ENCODE measurements around the gene NTNG1. TPM values are rescaled to one million over a fixed set of nuclear protein-coding genes. Genes with fewer than 3 reads are reported as not detected.

The NTNG1 gene
- total and polyA plus RNA-seq, 10 of the 15 experiments (the other 5 are each of a cell fraction or from before 2014, with no cell fraction given): 0.18 to 2.3 (median 1.1) TPM; not detected in 1

GRCh38 chr1:107523736-107524135 lies 382.9 kb downstream of the NTNG1 start:
- DNase-seq (ENCODE audit: low read depth, low spot score): no peak
- no peak overlapping the region for H3K27ac ChIP-seq (ENCODE audit: control insufficient read depth, insufficient read depth)
- H4K20me1 ChIP-seq (ENCODE audit: control insufficient read depth, insufficient read depth): no peaks in the 10 kb centered on the region
- H3K27me3 ChIP-seq (replicated peaks in 1 of 2; ENCODE audit: control insufficient read depth in 2 of 2, insufficient read depth in 2 of 2, low read length in 1 of 2): no peaks in the 10 kb centered on the region; a peak in 1 of 4 replicates
- TF ChIP-seq FOS (IDR thresholded peaks at IDR 0.05; ENCODE audit: borderline replicate concordance, extremely low read depth, insufficient read length) (no peak), ZNF207 (IDR thresholded peaks at IDR 0.05; ENCODE audit: borderline replicate concordance) (no peak), ZNF217 (IDR thresholded peaks at IDR 0.05) (no peak), SRF (IDR thresholded peaks at IDR 0.05; ENCODE audit: low read depth in 2 of 2, low read length in 2 of 2) (no peak), ETV6 (conservative IDR thresholded peaks at IDR 0.05 in 1 of 2, IDR thresholded peaks at IDR 0.05 in 1 of 2; ENCODE audit: borderline replicate concordance in 1 of 2, low read depth in 1 of 2) (no peak), ZBTB40 (IDR thresholded peaks at IDR 0.05; ENCODE audit: borderline replicate concordance) (no peak), ATF7 (IDR thresholded peaks at IDR 0.05; ENCODE audit: low read depth) (no peak), JUND (IDR thresholded peaks at IDR 0.05; ENCODE audit: low read depth, low read length) (no peak), ZBTB33 (IDR thresholded peaks at IDR 0.05) (no peak), POU2F2 (IDR thresholded peaks at IDR 0.05; ENCODE audit: borderline replicate concordance, low read depth, low read length) (no peak), SMC3 (IDR thresholded peaks at IDR 0.05; ENCODE audit: borderline replicate concordance, low read length) (no peak), POLR2AphosphoS2 (IDR thresholded peaks at IDR 0.05; ENCODE audit: low read depth, low read length) (no peak), HDAC2 (IDR thresholded peaks at IDR 0.05) (no peak), MTA3 (IDR thresholded peaks at IDR 0.05; ENCODE audit: borderline replicate concordance, low read length) (no peak)
- ATAC-seq: no peak
- SMC1A ChIA-PET (ENCODE audit: uncharacterized antibody, unreplicated experiment): interaction anchor here (1.1 to 1.7 kb wide), 2 partner anchors 93 to 338 kb away, joined by 3 to 9 read pairs; no protein-coding TSS in a partner anchor
- no peaks in the 10 kb centered on the region for H3K4me1 ChIP-seq (ENCODE audit: control insufficient read depth, insufficient read depth, low read length)
- POLR2A ChIA-PET: no interaction called here
- no TSS peak for BruUV-seq (replicated peaks)
- no peak overlapping the region for H3K9ac ChIP-seq (ENCODE audit: control insufficient read depth, insufficient read depth, low read length)
- H3K4me2 ChIP-seq (ENCODE audit: control insufficient read depth, insufficient read depth): no peak overlapping the region
- CTCF ChIA-PET: interaction anchor here (0.9 to 13.5 kb wide), 4 partner anchors 33 to 247 kb away, joined by 3 to 314 read pairs (median 4); no protein-coding TSS in a partner anchor
- no peaks in the 10 kb centered on the region for H3K9me3 ChIP-seq (replicated peaks; ENCODE audit: control insufficient read depth, insufficient read depth, low read length)
- no peak for FAIRE-seq
- no peaks in the 10 kb centered on the region for H3K36me3 ChIP-seq (ENCODE audit: control insufficient read depth in 2 of 2, insufficient read depth in 2 of 2, low read length in 1 of 2)
- WGBS (ENCODE audit: insufficient coverage, insufficient replicate concordance, low lambda C conversion rate, missing lambda C conversion rate): 46% methylated on average over 4 of the region's 4 CpGs
- RAD21 ChIA-PET (ENCODE audit: unreplicated experiment): interaction anchor here (11.4 kb wide), 1 partner anchor 92 kb away, joined by 178 read pairs; no protein-coding TSS in a partner anchor
- in situ Hi-C loops (cut with MboI): loop anchor here (10.0 kb wide), 1 partner anchor 89 kb away; no protein-coding TSS in a partner anchor
- no peak overlapping the region for H3K4me3 ChIP-seq
- no peak overlapping the region for H2AFZ ChIP-seq (ENCODE audit: control insufficient read depth, low read depth, low read length)
- intact Hi-C loops (cut with micrococcal nuclease; ENCODE audit: unreplicated experiment): no loop called here
- no peaks in the 10 kb centered on the region for H3K79me2 ChIP-seq (ENCODE audit: control insufficient read depth, insufficient read depth, low read length)
